ENCODE measurements around the gene GLO1. TPM values are rescaled to one million over a fixed set of nuclear protein-coding genes. Genes with fewer than 3 reads are reported as not detected.

Gene GLO1
- polyA plus RNA-seq, 3 donors: 11.4 to 68.6 (median 62.6) TPM

- Histone ChIP-seq H3K4me1 (ENCODE audit: control insufficient read depth in 1 of 2, insufficient read depth in 2 of 2, low read length in 2 of 2) (no peaks in the 10 kb centered on the region), H3K27ac (ENCODE audit: low read depth in 1 of 2, low read length in 2 of 2) (no peak overlapping the region), H3K27me3 (ENCODE audit: control insufficient read depth in 2 of 2, insufficient read depth in 2 of 2, low read length in 2 of 2) (no peaks in the 10 kb centered on the region), H3K4me3 (replicated peaks in 1 of 3; ENCODE audit: low read depth in 2 of 3, low read length in 3 of 3) (no peak overlapping the region), H3K4me2 (replicated peaks; ENCODE audit: extremely low read depth, low read length, poor library complexity, severe bottlenecking) (no peak overlapping the region), H3K9me3 (replicated peaks in 1 of 2; ENCODE audit: control insufficient read depth in 1 of 2, insufficient read depth in 1 of 2, low read length in 2 of 2) (peaks cover 8 to 13% of the 10 kb centered on the region in 2 donors), H3K9ac (ENCODE audit: insufficient read depth, low read length, poor library complexity, severe bottlenecking) (no peak overlapping the region), H2AFZ (ENCODE audit: insufficient read depth, low read depth, low read length, poor library complexity, severe bottlenecking) (no peak overlapping the region), H3K79me2 (ENCODE audit: insufficient read depth, low read length) (peaks cover 4% of the 10 kb centered on the region), H3K36me3 (replicated peaks in 1 of 2; ENCODE audit: control insufficient read depth in 1 of 2, insufficient read depth in 2 of 2, low read length in 2 of 2) (no peaks in the 10 kb centered on the region), H4K20me1 (ENCODE audit: insufficient read depth, low read length) (no peaks in the 10 kb centered on the region)
- Mint-ChIP-seq H3K9me3 (peaks cover 9 to 28% (median 18%) of the 10 kb centered on the region in 7 donors), H3K4me3 (no peak overlapping the region), H3K27ac (no peak overlapping the region), H3K27me3 (ENCODE audit: low read depth in 3 of 3) (no peaks in the 10 kb centered on the region), H3K4me1 (peaks cover 9% of the 10 kb centered on the region), H3K36me3 (peaks cover 10% of the 10 kb centered on the region in 2 donors)
- WGBS (ENCODE audit: insufficient coverage): no CpG with 5 or more reads among the region's 1 CpG
- intact Hi-C loops (cut with micrococcal nuclease): no loop called here
- TF ChIP-seq CTCF (IDR thresholded peaks at IDR 0.05): no peak
- no peak for DNase-seq
Measured at GRCh38 chr6:38695933-38696332, 7.0 kb downstream of the GLO1 start.

DNA sequence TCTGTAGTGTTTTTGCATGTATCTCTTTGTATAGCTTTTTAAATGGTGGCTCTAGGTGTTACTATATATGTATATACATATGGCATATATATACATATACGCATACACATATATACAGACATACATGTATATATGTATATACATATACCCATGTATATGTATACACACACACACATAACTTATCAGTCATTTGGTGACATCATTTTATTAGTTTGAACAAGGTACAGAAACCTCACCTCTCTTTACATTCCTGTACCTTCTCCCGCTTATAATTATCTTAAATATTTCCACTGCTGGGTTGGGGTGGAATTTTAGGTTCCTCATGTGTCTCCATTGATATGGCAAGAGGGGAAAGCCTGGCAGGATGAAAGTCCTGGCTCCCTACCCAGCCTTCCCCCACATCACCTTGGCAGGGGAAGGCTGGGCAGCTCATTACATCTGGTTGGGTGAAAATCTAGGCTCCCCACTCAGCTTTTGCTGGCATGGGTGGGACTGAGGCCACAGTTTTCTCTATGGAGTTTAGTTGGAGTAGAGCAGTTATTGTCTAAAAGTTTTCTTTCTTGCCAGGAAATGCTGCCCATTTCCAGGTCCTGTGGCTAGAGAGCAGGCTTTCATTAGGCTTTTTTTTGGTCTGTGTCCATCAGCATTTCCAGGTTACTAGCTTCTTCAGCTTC is 7.6 kb downstream of the GLO1 start:
- Histone ChIP-seq H3K36me3 (replicated peaks in 1 of 2; ENCODE audit: control insufficient read depth in 1 of 2, insufficient read depth in 2 of 2, low read length in 2 of 2) (no peaks in the 10 kb centered on the region), H3K4me1 (ENCODE audit: control insufficient read depth in 1 of 2, insufficient read depth in 2 of 2, low read length in 2 of 2) (no peaks in the 10 kb centered on the region), H4K20me1 (ENCODE audit: insufficient read depth, low read length) (no peaks in the 10 kb centered on the region), H3K27ac (ENCODE audit: low read depth in 1 of 2, low read length in 2 of 2) (no peak overlapping the region), H3K27me3 (ENCODE audit: control insufficient read depth in 2 of 2, insufficient read depth in 2 of 2, low read length in 2 of 2) (no peaks in the 10 kb centered on the region), H3K79me2 (ENCODE audit: insufficient read depth, low read length) (peaks cover 5% of the 10 kb centered on the region), H3K4me2 (replicated peaks; ENCODE audit: extremely low read depth, low read length, poor library complexity, severe bottlenecking) (no peak overlapping the region), H2AFZ (ENCODE audit: insufficient read depth, low read depth, low read length, poor library complexity, severe bottlenecking) (no peak overlapping the region), H3K9ac (ENCODE audit: insufficient read depth, low read length, poor library complexity, severe bottlenecking) (no peak overlapping the region), H3K4me3 (replicated peaks in 1 of 3; ENCODE audit: low read depth in 2 of 3, low read length in 3 of 3) (no peak overlapping the region), H3K9me3 (replicated peaks in 1 of 2; ENCODE audit: control insufficient read depth in 1 of 2, insufficient read depth in 1 of 2, low read length in 2 of 2) (peaks cover 7 to 9% of the 10 kb centered on the region in 2 donors)
- no peak for DNase-seq
- peaks cover 10% of the 10 kb centered on the region for H3K4me1 Mint-ChIP-seq
- H3K9me3 Mint-ChIP-seq: peaks cover 9 to 23% (median 15%) of the 10 kb centered on the region in 7 donors
- H3K27me3 Mint-ChIP-seq (ENCODE audit: low read depth in 3 of 3): no peaks in the 10 kb centered on the region
- peaks cover 9% of the 10 kb centered on the region in 2 donors for H3K36me3 Mint-ChIP-seq
- no CpG with 5 or more reads among the region's 2 CpGs for WGBS (ENCODE audit: insufficient coverage)
- no peak for TF ChIP-seq CTCF (IDR thresholded peaks at IDR 0.05)
- H3K27ac Mint-ChIP-seq: peak overlapping the region in 1 of 7 donors; percentile 4
- intact Hi-C loops (cut with micrococcal nuclease): no loop called here
- no peak overlapping the region for H3K4me3 Mint-ChIP-seq

Data from CD14-positive monocyte (primary cell).